Transverse colon (tissue), 4 donors: ENCODE results near the gene C3AR1. TPM values are rescaled to one million over a fixed set of nuclear protein-coding genes. Genes with fewer than 3 reads are reported as not detected.

ENCODE experiments used
- DNase-seq: peaks from one replicate; pipeline ENCODE4 v3.0.0-alpha.2; 2019
- H3K27ac ChIP-seq, 4 donors: fragments of 200-600 bp; sonication (generic); 2 replicates each; pipeline ENCODE4 v1.5.1; 2016 to 2018; ENCODE audit warnings: inconsistent platforms in 4 of 4
- H3K27me3 ChIP-seq: fragments of 200-600 bp; sonication (generic); 2 replicates; pipeline ENCODE4 v1.5.1; 2017; ENCODE audit warnings: inconsistent platforms
- H3K36me3 ChIP-seq, 4 donors: fragments of 200-600 bp; sonication (generic); 2 replicates each; pipeline ENCODE4 v1.5.1; 2017 to 2019; ENCODE audit warnings: inconsistent platforms in 4 of 4
- H3K4me1 ChIP-seq, 4 donors: fragments of 200-600 bp; sonication (generic); 2 replicates each; pipeline ENCODE4 v1.5.1; 2017 to 2020; ENCODE audit warnings: inconsistent platforms in 4 of 4
- H3K4me3 ChIP-seq, 4 donors: fragments of 200-600 bp; sonication (generic); 1 replicate in 1 of 4; 2 replicates in 3 of 4; pipeline versions ENCODE4 v1.5.1 to v1.6.1; 2017 to 2019; ENCODE audit warnings: inconsistent platforms in 4 of 4
- H3K9me3 ChIP-seq, 2 donors: fragments of 200-600 bp; sonication (generic); 2 replicates each; pipeline ENCODE4 v1.5.1; 2017 to 2019; ENCODE audit warnings: inconsistent platforms in 2 of 2
- EP300 ChIP-seq: sonication (generic); formaldehyde crosslinking; IDR thresholded peaks from one replicate; pipeline ENCODE4 v1.6.1; 2017; ENCODE audit warnings: antibody characterized with exemption, low read depth
- POLR2A ChIP-seq: fragments of 450-650 bp; IDR thresholded peaks from one replicate; pipeline ENCODE4 v1.6.1; 2016; ENCODE audit warnings: antibody characterized with exemption, mild to moderate bottlenecking, moderate library complexity
- POLR2AphosphoS5 ChIP-seq, 3 donors: sonication (generic); formaldehyde crosslinking; IDR thresholded peaks; one replicate each; pipeline ENCODE4 v1.6.1; 2016; ENCODE audit warnings: antibody characterized with exemption in 3 of 3
- WGBS, 2 donors: methylation state at CpG; one replicate each; pipeline ENCODE4 v1.1.5; 2018; ENCODE audit warnings: low coverage in 1 of 2; 5-methylcytosine and 5-hydroxymethylcytosine counted together
- in situ Hi-C, 4 donors: fragments of 200-750 bp; cut with MboI; loops; one replicate each; pipeline versions ENCODE4 v1.15.0 to v1.15.1; 2017; ENCODE audit warnings: low sequenced_read_pairs in 3 of 4, low pct_ligation_motif_present in 1 of 4, low pct_unique_long_range_greater_than_20kb in 1 of 4
- intact Hi-C: fragments of 100-400 bp; cut with DNase I; formaldehyde crosslinking; loops from one replicate; pipeline ENCODE4 v1.15.1; 2023; ENCODE audit warnings: low total_unique reads
- total RNA-seq, 4 donors: library from RNA; depleted of rRNA; stranded (reverse); fragments of >200 nt; gene quantifications; one replicate each; pipeline ENCODE4 v1.1.0, GENCODE V29; 2016
- TF ChIP-seq, protein P1 (sequence below), 5 experiments: fragments of 200-600 bp in 3 of 5; fragments of 450-650 bp in 2 of 5; sonication (generic) in 3 of 5; IDR thresholded peaks; 1 replicate in 2 of 5; 2 replicates in 3 of 5; pipeline ENCODE4 v1.5.1; 2016 to 2017; ENCODE audit warnings: antibody characterized with exemption in 5 of 5, inconsistent platforms in 3 of 5, mild to moderate bottlenecking in 2 of 5, moderate library complexity in 1 of 5

Gene C3AR1
- total RNA-seq, 4 donors from 2014 or later: 2.4 to 9.4 (median 3.6) TPM

GRCh38 chr12:8057839-8058238, 8.3 kb downstream of the C3AR1 start:
- intact Hi-C loops (no loop called here), in situ Hi-C loops (no loop called here)
- Histone ChIP-seq H3K27me3 (no peaks in the 10 kb centered on the region), H3K4me1 (no peaks in the 10 kb centered on the region), H3K9me3 (no peaks in the 10 kb centered on the region), H3K36me3 (peaks cover 0 to 20% (median 0%) of the 10 kb centered on the region in 4 donors), H3K4me3 (no peak overlapping the region), H3K27ac (peak overlapping the region in 2 of 4 donors; percentile 2 to 3)
- DNase-seq: no peak
- TF ChIP-seq, protein P1, sequence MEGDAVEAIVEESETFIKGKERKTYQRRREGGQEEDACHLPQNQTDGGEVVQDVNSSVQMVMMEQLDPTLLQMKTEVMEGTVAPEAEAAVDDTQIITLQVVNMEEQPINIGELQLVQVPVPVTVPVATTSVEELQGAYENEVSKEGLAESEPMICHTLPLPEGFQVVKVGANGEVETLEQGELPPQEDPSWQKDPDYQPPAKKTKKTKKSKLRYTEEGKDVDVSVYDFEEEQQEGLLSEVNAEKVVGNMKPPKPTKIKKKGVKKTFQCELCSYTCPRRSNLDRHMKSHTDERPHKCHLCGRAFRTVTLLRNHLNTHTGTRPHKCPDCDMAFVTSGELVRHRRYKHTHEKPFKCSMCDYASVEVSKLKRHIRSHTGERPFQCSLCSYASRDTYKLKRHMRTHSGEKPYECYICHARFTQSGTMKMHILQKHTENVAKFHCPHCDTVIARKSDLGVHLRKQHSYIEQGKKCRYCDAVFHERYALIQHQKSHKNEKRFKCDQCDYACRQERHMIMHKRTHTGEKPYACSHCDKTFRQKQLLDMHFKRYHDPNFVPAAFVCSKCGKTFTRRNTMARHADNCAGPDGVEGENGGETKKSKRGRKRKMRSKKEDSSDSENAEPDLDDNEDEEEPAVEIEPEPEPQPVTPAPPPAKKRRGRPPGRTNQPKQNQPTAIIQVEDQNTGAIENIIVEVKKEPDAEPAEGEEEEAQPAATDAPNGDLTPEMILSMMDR (IDR thresholded peaks at IDR 0.05): no peak
- TF ChIP-seq POLR2A (no peak), EP300 (no peak), POLR2AphosphoS5 (IDR thresholded peaks at IDR 0.05) (no peak)
- 44 to 62% methylated on average over 4 of the region's 4 CpGs for WGBS, 2 donors

- Histone ChIP-seq H3K27ac (no peak overlapping the region), H3K4me1 (no peaks in the 10 kb centered on the region), H3K4me3 (no peak overlapping the region), H3K27me3 (no peaks in the 10 kb centered on the region), H3K9me3 (no peaks in the 10 kb centered on the region), H3K36me3 (peaks cover 0 to 23% (median 0%) of the 10 kb centered on the region in 4 donors)
- DNase-seq: no peak
- 70 to 73% methylated on average over 2 of the region's 2 CpGs for WGBS, 2 donors
- intact Hi-C loops: no loop called here
- TF ChIP-seq POLR2AphosphoS5 (IDR thresholded peaks at IDR 0.05) (no peak), EP300 (no peak), POLR2A (no peak)
- TF ChIP-seq, protein P1 (IDR thresholded peaks at IDR 0.05): no peak
- in situ Hi-C loops: no loop called here
Observed at GRCh38 chr12:8057306-8057705, 8.9 kb downstream of the C3AR1 start.

DNA sequence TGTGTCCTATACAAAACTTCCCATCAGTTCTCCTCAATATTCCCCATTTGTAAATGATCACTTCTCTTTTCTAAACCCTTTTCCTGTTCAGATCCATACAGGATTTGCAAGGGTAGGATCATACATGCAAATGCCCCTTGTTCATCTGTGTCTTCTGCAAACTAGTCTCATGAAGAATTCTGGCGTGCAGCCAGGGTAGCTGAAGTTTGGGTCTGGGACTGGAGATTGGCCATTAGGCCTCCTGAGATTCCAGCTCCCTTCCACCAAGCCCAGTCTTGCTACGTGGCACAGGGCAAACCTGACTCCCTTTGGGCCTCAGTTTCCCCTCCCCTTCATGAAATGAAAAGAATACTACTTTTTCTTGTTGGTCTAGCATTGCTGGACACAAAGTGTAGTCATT, 11.3 kb downstream of the C3AR1 start:
- TF ChIP-seq POLR2AphosphoS5 (IDR thresholded peaks at IDR 0.05): no peak
- TF ChIP-seq, protein P1 (IDR thresholded peaks at IDR 0.05): no peak
- no peak for TF ChIP-seq POLR2A
- no peak for TF ChIP-seq EP300
- H3K9me3 ChIP-seq: no peaks in the 10 kb centered on the region
- H3K4me3 ChIP-seq: no peak overlapping the region
- peaks cover 0 to 29% (median 7%) of the 10 kb centered on the region in 4 donors for H3K36me3 ChIP-seq
- H3K27ac ChIP-seq: no peak overlapping the region
- DNase-seq: no peak
- in situ Hi-C loops (no loop called here), intact Hi-C loops (no loop called here)
- no peaks in the 10 kb centered on the region for H3K4me1 ChIP-seq
- 80 to 89% methylated on average over 1 to 2 of the region's 2 CpGs for WGBS, 2 donors
- H3K27me3 ChIP-seq: no peaks in the 10 kb centered on the region

- TF ChIP-seq POLR2A (no peak), POLR2AphosphoS5 (IDR thresholded peaks at IDR 0.05) (no peak), EP300 (no peak)
- TF ChIP-seq, protein P1 (IDR thresholded peaks at IDR 0.05): no peak
- peaks cover 0 to 49% (median 17%) of the 10 kb centered on the region in 4 donors for H3K36me3 ChIP-seq
Observed at GRCh38 chr12:8052679-8053078, 13.5 kb downstream of the C3AR1 start.

More at GRCh38 chr12:8052679-8053078, 13.5 kb downstream of the C3AR1 start:
- intact Hi-C loops (no loop called here), in situ Hi-C loops (no loop called here)
- no peaks in the 10 kb centered on the region for H3K4me1 ChIP-seq
- 93 to 100% methylated on average over 1 to 7 of the region's 7 CpGs for WGBS, 2 donors
- H3K27me3 ChIP-seq: no peaks in the 10 kb centered on the region
- H3K27ac ChIP-seq: no peak overlapping the region
- no peak for DNase-seq
- H3K9me3 ChIP-seq: no peaks in the 10 kb centered on the region
- H3K4me3 ChIP-seq: no peak overlapping the region
